Measurements from ENCODE around the gene CHD2.

DNA sequence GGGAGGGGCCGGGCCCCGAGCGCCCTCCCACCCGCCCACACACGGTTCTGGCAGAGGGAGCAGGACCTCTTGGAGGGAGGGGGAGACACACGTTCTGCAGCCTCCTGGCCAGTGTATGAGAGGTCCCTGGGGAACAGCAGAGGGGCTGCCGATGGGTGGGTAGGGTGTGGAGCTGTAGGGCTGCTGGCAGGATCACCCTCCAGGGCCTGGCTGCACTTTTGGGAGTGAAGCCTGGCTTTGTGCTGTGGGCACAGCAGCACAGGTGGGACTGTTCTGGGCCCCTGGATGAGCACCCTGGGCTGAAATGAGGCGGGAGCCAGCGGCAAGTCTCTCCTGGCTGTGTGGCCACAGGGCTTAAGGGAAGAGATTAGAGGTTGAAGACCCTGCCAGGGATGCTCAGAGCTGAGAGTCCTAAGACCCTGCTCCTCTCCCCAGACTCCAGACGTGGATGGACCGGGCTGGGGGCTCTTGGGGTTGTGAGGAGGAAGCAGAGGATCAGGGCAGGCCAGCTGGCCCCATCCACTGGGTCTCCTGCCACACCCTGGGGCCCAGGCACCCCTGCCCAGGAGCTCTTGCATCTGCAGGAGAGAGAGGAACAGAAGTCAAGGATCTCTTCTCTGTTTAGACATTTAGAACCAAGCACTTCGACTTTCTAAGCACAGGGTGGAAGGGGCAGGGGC is 143.6 kb downstream of the CHD2 start:
- TF ChIP-seq, protein P1, sequence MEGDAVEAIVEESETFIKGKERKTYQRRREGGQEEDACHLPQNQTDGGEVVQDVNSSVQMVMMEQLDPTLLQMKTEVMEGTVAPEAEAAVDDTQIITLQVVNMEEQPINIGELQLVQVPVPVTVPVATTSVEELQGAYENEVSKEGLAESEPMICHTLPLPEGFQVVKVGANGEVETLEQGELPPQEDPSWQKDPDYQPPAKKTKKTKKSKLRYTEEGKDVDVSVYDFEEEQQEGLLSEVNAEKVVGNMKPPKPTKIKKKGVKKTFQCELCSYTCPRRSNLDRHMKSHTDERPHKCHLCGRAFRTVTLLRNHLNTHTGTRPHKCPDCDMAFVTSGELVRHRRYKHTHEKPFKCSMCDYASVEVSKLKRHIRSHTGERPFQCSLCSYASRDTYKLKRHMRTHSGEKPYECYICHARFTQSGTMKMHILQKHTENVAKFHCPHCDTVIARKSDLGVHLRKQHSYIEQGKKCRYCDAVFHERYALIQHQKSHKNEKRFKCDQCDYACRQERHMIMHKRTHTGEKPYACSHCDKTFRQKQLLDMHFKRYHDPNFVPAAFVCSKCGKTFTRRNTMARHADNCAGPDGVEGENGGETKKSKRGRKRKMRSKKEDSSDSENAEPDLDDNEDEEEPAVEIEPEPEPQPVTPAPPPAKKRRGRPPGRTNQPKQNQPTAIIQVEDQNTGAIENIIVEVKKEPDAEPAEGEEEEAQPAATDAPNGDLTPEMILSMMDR (IDR thresholded peaks at IDR 0.05), result no peak
- TF ChIP-seq POLR2AphosphoS5 (IDR thresholded peaks at IDR 0.05) (no peak), POLR2A (IDR thresholded peaks at IDR 0.05) (no peak)
